IMR-90 (cell line): Measurements from ENCODE around the gene ARMCX1. TPM values are rescaled to one million over a fixed set of nuclear protein-coding genes. Genes with fewer than 3 reads are reported as not detected.

Experiments used
- ATAC-seq: fragments of 200-7000 bp; cut with Tn5 transposase; 2 replicates; pipeline ENCODE4 v1.9.1; 2020; ENCODE audit warnings: low read depth, mild to moderate bottlenecking, moderate library complexity
- BruUV-seq: library from RNA; stranded (reverse); fragments of 400-500 nt; replicated peaks from 2 replicates; lab custom pipeline; 2021; lab: Mats Ljungman, UMichigan
- CTCF ChIA-PET: fragments of 300-600 bp; formaldehyde crosslinking; extraction: SDS; loops from one replicate; lab custom pipeline; 2021; ENCODE audit warnings: antibody characterized with exemption; lab: Yijun Ruan, JAX
- POLR2A ChIA-PET: fragments of 300-600 bp; sonication (Branson Sonifier 250); formaldehyde crosslinking; loops from one replicate; lab custom pipeline; 2022; ENCODE audit warnings: antibody characterized with exemption; ENCODE audit not compliant: unreplicated experiment; lab: Charles Lee
- DNase-seq: peaks from one replicate; pipeline ENCODE4 v3.0.0; 2013
- H2AFZ ChIP-seq: replicated peaks from 2 replicates; pipeline ENCODE3; 2013; ENCODE audit warnings: low read length, mild to moderate bottlenecking; ENCODE audit not compliant: poor library complexity
- H2AK5ac ChIP-seq: 2 replicates; pipeline ENCODE4 v1.6.1; 2013; ENCODE audit warnings: low read depth, low read length, inconsistent platforms
- H2AK9ac ChIP-seq: replicated peaks from 2 replicates; pipeline ENCODE3; 2013; ENCODE audit warnings: mild to moderate bottlenecking, low read depth, low read length, moderate library complexity; ENCODE audit not compliant: poor library complexity
- H2BK120ac ChIP-seq: 2 replicates; pipeline ENCODE4 v1.6.1; 2013; ENCODE audit warnings: low read depth, low read length, inconsistent platforms
- H2BK15ac ChIP-seq: 3 replicates; pipeline ENCODE4 v1.6.1; 2013; ENCODE audit warnings: low read depth, low read length, inconsistent platforms
- H2BK20ac ChIP-seq: 2 replicates; pipeline ENCODE4 v1.6.1; 2013; ENCODE audit warnings: low read depth, mild to moderate bottlenecking, inconsistent platforms, low read length, moderate library complexity
- H2BK5ac ChIP-seq: 2 replicates; pipeline ENCODE4 v1.6.1; 2013; ENCODE audit warnings: mild to moderate bottlenecking, low read depth, low read length, inconsistent platforms; ENCODE audit not compliant: poor library complexity, severe bottlenecking
- H3K14ac ChIP-seq: replicated peaks from 2 replicates; pipeline ENCODE4 v1.6.1; 2013; ENCODE audit warnings: low read depth, low read length, inconsistent platforms
- H3K18ac ChIP-seq: 2 replicates; pipeline ENCODE4 v1.6.1; 2013; ENCODE audit warnings: low read depth, low read length, control low read depth
- H3K23ac ChIP-seq: 2 replicates; pipeline ENCODE4 v1.6.1; 2013; ENCODE audit warnings: low read depth, low read length, inconsistent platforms
- H3K27ac ChIP-seq: 2 replicates; pipeline ENCODE4 v1.5.1; 2013; ENCODE audit warnings: mild to moderate bottlenecking, control low read depth, low read length; ENCODE audit not compliant: insufficient read depth
- H3K27me3 ChIP-seq: 2 replicates; pipeline ENCODE4 v1.6.1; 2013; ENCODE audit warnings: low read length; ENCODE audit not compliant: control insufficient read depth, insufficient read depth
- H3K36me3 ChIP-seq: 2 replicates; pipeline ENCODE4 v1.6.1; 2013; ENCODE audit warnings: low read length, mixed read lengths; ENCODE audit not compliant: control insufficient read depth, insufficient read depth
- H3K4ac ChIP-seq: 2 replicates; pipeline ENCODE4 v1.6.1; 2013; ENCODE audit warnings: low read depth, low read length, inconsistent platforms
- H3K4me1 ChIP-seq: 2 replicates; pipeline ENCODE4 v1.6.1; 2013; ENCODE audit warnings: low read length, mixed read lengths; ENCODE audit not compliant: control insufficient read depth, insufficient read depth
- H3K4me2 ChIP-seq: 2 replicates; pipeline ENCODE4 v1.6.1; 2013; ENCODE audit warnings: low read depth, mild to moderate bottlenecking, control low read depth, low read length, moderate library complexity
- H3K4me3 ChIP-seq: 2 replicates; pipeline ENCODE4 v1.5.1; 2013; ENCODE audit warnings: low read depth, mild to moderate bottlenecking, control low read depth, low read length, moderate library complexity; ENCODE audit not compliant: insufficient read depth
- H3K56ac ChIP-seq: 2 replicates; pipeline ENCODE4 v1.6.1; 2013; ENCODE audit warnings: low read length, inconsistent platforms; ENCODE audit not compliant: insufficient read depth; ENCODE audit errors: extremely low read depth
- H3K79me1 ChIP-seq, 2 experiments: 2 replicates each; pipeline ENCODE4 v1.6.1; 2013; ENCODE audit warnings: low read length in 2 of 2, inconsistent platforms in 1 of 2, low read depth in 1 of 2
- H3K9ac ChIP-seq: 2 replicates; pipeline ENCODE4 v1.6.1; 2013; ENCODE audit warnings: low read depth, low read length, control low read depth
- H3K9me1 ChIP-seq: 2 replicates; pipeline ENCODE4 v1.6.1; 2013; ENCODE audit warnings: low read length, inconsistent platforms; ENCODE audit not compliant: insufficient read depth
- H3K9me3 ChIP-seq: 2 replicates; pipeline ENCODE4 v1.6.1; 2013; ENCODE audit warnings: low read length; ENCODE audit not compliant: control insufficient read depth, insufficient read depth
- H4K20me1 ChIP-seq: 2 replicates; pipeline ENCODE4 v1.6.1; 2013; ENCODE audit warnings: low read length, inconsistent platforms; ENCODE audit not compliant: insufficient read depth
- H4K5ac ChIP-seq: 2 replicates; pipeline ENCODE4 v1.6.1; 2013; ENCODE audit warnings: mild to moderate bottlenecking, low read depth, low read length, control low read depth
- H4K8ac ChIP-seq, 2 experiments: 2 replicates each; pipeline ENCODE4 v1.6.1; 2013; ENCODE audit warnings: low read depth in 2 of 2, low read length in 2 of 2, control low read depth in 1 of 2, inconsistent platforms in 1 of 2
- H4K91ac ChIP-seq: 2 replicates; pipeline ENCODE4 v1.6.1; 2013; ENCODE audit warnings: low read depth, low read length, inconsistent platforms; ENCODE audit not compliant: insufficient read depth
- BHLHE40 ChIP-seq: fragments of 150-350 bp; IDR thresholded peaks from 2 replicates; pipeline ENCODE4 v1.6.1; 2016; ENCODE audit warnings: mild to moderate bottlenecking, low read depth, low read length
- CEBPB ChIP-seq: IDR thresholded peaks from 2 replicates; pipeline ENCODE4 v1.6.1; 2012; ENCODE audit warnings: low read depth, low read length, improper control_type of control experiment
- RFX5 ChIP-seq: IDR thresholded peaks from 2 replicates; pipeline ENCODE4 v1.8.0; 2012; ENCODE audit warnings: low read depth, mild to moderate bottlenecking, low read length, moderate library complexity
- WGBS, 2 experiments: methylation state at CpG; one replicate each; pipeline versions ENCODE4 v1.1.5 to v1.1.7; 2013; ENCODE audit warnings: missing lambda C conversion rate in 2 of 2; ENCODE audit not compliant: insufficient read length in 1 of 2; ENCODE audit errors: extremely low coverage in 2 of 2; 5-methylcytosine and 5-hydroxymethylcytosine counted together
- dilution Hi-C: fragments of 300-500 bp; cut with HindIII; formaldehyde crosslinking; loops from one replicate; pipeline ENCODE4 v1.14.3; 2018; ENCODE audit warnings: low sequenced_read_pairs; ENCODE audit not compliant: unreplicated experiment
- in situ Hi-C: fragments of 300-500 bp; cut with MboI; formaldehyde crosslinking; loops from 3 replicates; pipeline ENCODE4 v1.14.3; 2019; ENCODE audit warnings: low sequenced_read_pairs, inconsistent platforms, mixed read lengths
- intact Hi-C: fragments of 100-400 bp; cut with micrococcal nuclease; formaldehyde crosslinking; loops from 2 replicates; pipeline ENCODE4 v1.10.0; 2022
- polyA plus RNA-seq, 3 experiments: library from polyadenylated mRNA; depleted of rRNA; stranded (reverse); fragments of >200 nt; gene quantifications; 2 replicates each; pipeline ENCODE4 v1.2.3, GENCODE V29; 2012; ENCODE audit warnings: low replicate concordance in 1 of 3
- total RNA-seq: library from RNA; depleted of rRNA; stranded (reverse); fragments of >200 nt; gene quantifications from 2 replicates; pipeline ENCODE4 v1.2.3, GENCODE V29; 2012

Gene ARMCX1
- total and polyA plus RNA-seq, 2 of the 4 experiments (the other 2 are of a cell fraction) = 14.2 to 22.9 TPM

GRCh38 chrX:101550751-101551379 is 518 bp downstream of the ARMCX1 start:
- Histone ChIP-seq H3K9me1 (no peaks in the 10 kb centered on the region; the same call in 1 of the 2 replicates), H4K91ac (peak overlapping the region; percentile 68), H2AFZ (peak overlapping the region; percentile 91), H4K20me1 (no peaks in the 10 kb centered on the region), H3K9me3 (no peaks in the 10 kb centered on the region), H3K23ac (peak overlapping the region; percentile 35), H3K56ac (peak overlapping the region; percentile 84), H3K27ac (peak overlapping the region; percentile 88), H4K5ac (peak overlapping the region; percentile 88), H3K4me2 (peak overlapping the region; percentile 93), H3K4me1 (no peaks in the 10 kb centered on the region), H3K4me3 (peak overlapping the region; percentile 80), H3K18ac (peak overlapping the region; percentile 66; the same call in 1 of the 2 replicates), H2BK20ac (no peak overlapping the region), H2AK5ac (0 out of 2 replicates have a peak overlapping the region, but pooled peaks have one; percentile 39), H2BK15ac (0 out of 3 replicates have a peak overlapping the region, but pooled peaks have one; percentile 52), H3K14ac (peak overlapping the region; percentile 92), H3K27me3 (no peaks in the 10 kb centered on the region; the same call in 1 of the 2 replicates), H3K79me1 (peaks cover 5 to 11% of the 10 kb centered on the region in 2 experiments), H2AK9ac (peak overlapping the region; percentile 87), H4K8ac (peak overlapping the region; percentile 78 to 80; a peak in 2 of 4 replicates), H3K36me3 (peaks cover 10% of the 10 kb centered on the region; the same call in 1 of the 2 replicates), H3K4ac (peak overlapping the region; percentile 82), H2BK120ac (no peak overlapping the region), H2BK5ac (peak overlapping the region; percentile 44), H3K9ac (peak overlapping the region; percentile 85)
- no TSS peak for BruUV-seq
- intact Hi-C loops = loop anchor here (2.0 kb wide), 1 partner anchor 134 kb away; no protein-coding TSS in a partner anchor
- 27% methylated on average over 9 of the region's 26 CpGs; no CpG with 5 or more reads in 1 of the 2 experiments for WGBS, 2 experiments
- in situ Hi-C loops = no loop called here
- ATAC-seq (peak; percentile 74), DNase-seq (peak; percentile 20)
- TF ChIP-seq BHLHE40 = no peak
- no peak for TF ChIP-seq RFX5
- TF ChIP-seq CEBPB = no peak
- dilution Hi-C loops = no loop called here
- CTCF ChIA-PET = interaction anchor here (0.5 kb wide), 1 partner anchor 153 kb away, joined by 3 read pairs; no protein-coding TSS in a partner anchor
- POLR2A ChIA-PET = interaction anchor here (0.6 kb wide), 1 partner anchor 145 kb away, joined by 6 read pairs; no protein-coding TSS in a partner anchor
